Measurements from ENCODE around the gene AK8. TPM values are rescaled to one million over a fixed set of nuclear protein-coding genes. Genes with fewer than 3 reads are reported as not detected.

Gene AK8
- total and polyA plus RNA-seq, 2 of the 4 experiments (the other 2 are of a cell fraction) = under 0.01 to 0.09 TPM

DNA sequence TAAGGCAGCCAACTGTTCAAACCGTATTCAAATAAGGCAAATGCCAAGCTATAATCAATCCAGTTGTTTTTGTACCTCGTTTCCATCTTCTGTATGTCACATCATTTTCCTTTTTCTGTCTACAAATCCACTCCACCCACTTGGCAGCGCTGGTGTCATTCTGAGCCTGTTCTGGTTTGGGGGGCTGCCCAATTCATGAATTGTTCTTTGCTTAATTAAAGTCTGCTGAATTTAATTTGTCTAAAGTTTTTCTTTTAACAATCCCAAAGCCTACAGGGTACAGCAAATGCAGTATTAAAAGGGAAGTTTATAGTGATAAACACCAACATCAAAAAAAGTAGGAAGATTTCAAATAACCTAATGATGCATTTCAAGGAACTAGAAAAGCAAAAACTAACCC is 114.5 kb downstream of the AK8 start:
- H3K18ac ChIP-seq (ENCODE audit: low read depth, low read length) = no peak overlapping the region
- dilution Hi-C loops (cut with HindIII; ENCODE audit: low sequenced_read_pairs, unreplicated experiment) = no loop called here
- no peak overlapping the region for H4K8ac ChIP-seq (ENCODE audit: low read depth in 2 of 2, low read length in 2 of 2)
- DNase-seq = no peak
- H2AFZ ChIP-seq (replicated peaks; ENCODE audit: low read length, poor library complexity) = no peak overlapping the region
- ChIA-PET CTCF (no interaction called here), POLR2A (ENCODE audit: unreplicated experiment) (no interaction called here)
- H3K9me1 ChIP-seq (ENCODE audit: insufficient read depth, low read length) = no peaks in the 10 kb centered on the region
- no peaks in the 10 kb centered on the region for H4K20me1 ChIP-seq (ENCODE audit: insufficient read depth, low read length)
- in situ Hi-C loops (cut with MboI; ENCODE audit: low sequenced_read_pairs) = no loop called here
- H2BK120ac ChIP-seq (ENCODE audit: low read depth, low read length) = no peak overlapping the region
- H2BK20ac ChIP-seq (ENCODE audit: low read depth, low read length) = no peak overlapping the region
- ATAC-seq (ENCODE audit: low read depth) = no peak
- H3K56ac ChIP-seq (ENCODE audit: extremely low read depth, insufficient read depth, low read length) = no peak overlapping the region
- no peak overlapping the region for H3K9ac ChIP-seq (ENCODE audit: low read depth, low read length)
- H3K9me3 ChIP-seq (ENCODE audit: control insufficient read depth, insufficient read depth, low read length) = no peaks in the 10 kb centered on the region
- no peak overlapping the region for H3K23ac ChIP-seq (ENCODE audit: low read depth, low read length)
- H3K36me3 ChIP-seq (ENCODE audit: control insufficient read depth, insufficient read depth, low read length) = no peaks in the 10 kb centered on the region
- TF ChIP-seq RAD21 (IDR thresholded peaks at IDR 0.05; ENCODE audit: low read length) = no peak
- no peak for TF ChIP-seq MAFK (IDR thresholded peaks at IDR 0.05; ENCODE audit: low read depth, low read length)
- TF ChIP-seq FOS (IDR thresholded peaks at IDR 0.05; ENCODE audit: low read depth, low read length) = no peak
- no peak for TF ChIP-seq CHD1 (IDR thresholded peaks at IDR 0.05; ENCODE audit: low read depth, low read length)
- TF ChIP-seq, protein P1, sequence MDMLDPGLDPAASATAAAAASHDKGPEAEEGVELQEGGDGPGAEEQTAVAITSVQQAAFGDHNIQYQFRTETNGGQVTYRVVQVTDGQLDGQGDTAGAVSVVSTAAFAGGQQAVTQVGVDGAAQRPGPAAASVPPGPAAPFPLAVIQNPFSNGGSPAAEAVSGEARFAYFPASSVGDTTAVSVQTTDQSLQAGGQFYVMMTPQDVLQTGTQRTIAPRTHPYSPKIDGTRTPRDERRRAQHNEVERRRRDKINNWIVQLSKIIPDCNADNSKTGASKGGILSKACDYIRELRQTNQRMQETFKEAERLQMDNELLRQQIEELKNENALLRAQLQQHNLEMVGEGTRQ (IDR thresholded peaks at IDR 0.05; ENCODE audit: low read depth, low read length) = no peak
- no peak for TF ChIP-seq NFE2L2 (IDR thresholded peaks at IDR 0.05; ENCODE audit: low read depth, low read length)
- TF ChIP-seq, protein P2, sequence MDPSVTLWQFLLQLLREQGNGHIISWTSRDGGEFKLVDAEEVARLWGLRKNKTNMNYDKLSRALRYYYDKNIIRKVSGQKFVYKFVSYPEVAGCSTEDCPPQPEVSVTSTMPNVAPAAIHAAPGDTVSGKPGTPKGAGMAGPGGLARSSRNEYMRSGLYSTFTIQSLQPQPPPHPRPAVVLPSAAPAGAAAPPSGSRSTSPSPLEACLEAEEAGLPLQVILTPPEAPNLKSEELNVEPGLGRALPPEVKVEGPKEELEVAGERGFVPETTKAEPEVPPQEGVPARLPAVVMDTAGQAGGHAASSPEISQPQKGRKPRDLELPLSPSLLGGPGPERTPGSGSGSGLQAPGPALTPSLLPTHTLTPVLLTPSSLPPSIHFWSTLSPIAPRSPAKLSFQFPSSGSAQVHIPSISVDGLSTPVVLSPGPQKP (IDR thresholded peaks at IDR 0.05; ENCODE audit: borderline replicate concordance, low read depth, low read length) = no peak
- no peak for TF ChIP-seq POLR2A (IDR thresholded peaks at IDR 0.05; ENCODE audit: low read depth, low read length)
- no peak for TF ChIP-seq MXI1 (IDR thresholded peaks at IDR 0.05; ENCODE audit: borderline replicate concordance, low read depth, low read length)
- TF ChIP-seq SMC3 (IDR thresholded peaks at IDR 0.05; ENCODE audit: low read depth, low read length) = no peak
- no peak for TF ChIP-seq CEBPB (IDR thresholded peaks at IDR 0.05; ENCODE audit: low read depth, low read length)
- TF ChIP-seq BHLHE40 (IDR thresholded peaks at IDR 0.05; ENCODE audit: low read depth, low read length) = no peak
- TF ChIP-seq, protein P3, sequence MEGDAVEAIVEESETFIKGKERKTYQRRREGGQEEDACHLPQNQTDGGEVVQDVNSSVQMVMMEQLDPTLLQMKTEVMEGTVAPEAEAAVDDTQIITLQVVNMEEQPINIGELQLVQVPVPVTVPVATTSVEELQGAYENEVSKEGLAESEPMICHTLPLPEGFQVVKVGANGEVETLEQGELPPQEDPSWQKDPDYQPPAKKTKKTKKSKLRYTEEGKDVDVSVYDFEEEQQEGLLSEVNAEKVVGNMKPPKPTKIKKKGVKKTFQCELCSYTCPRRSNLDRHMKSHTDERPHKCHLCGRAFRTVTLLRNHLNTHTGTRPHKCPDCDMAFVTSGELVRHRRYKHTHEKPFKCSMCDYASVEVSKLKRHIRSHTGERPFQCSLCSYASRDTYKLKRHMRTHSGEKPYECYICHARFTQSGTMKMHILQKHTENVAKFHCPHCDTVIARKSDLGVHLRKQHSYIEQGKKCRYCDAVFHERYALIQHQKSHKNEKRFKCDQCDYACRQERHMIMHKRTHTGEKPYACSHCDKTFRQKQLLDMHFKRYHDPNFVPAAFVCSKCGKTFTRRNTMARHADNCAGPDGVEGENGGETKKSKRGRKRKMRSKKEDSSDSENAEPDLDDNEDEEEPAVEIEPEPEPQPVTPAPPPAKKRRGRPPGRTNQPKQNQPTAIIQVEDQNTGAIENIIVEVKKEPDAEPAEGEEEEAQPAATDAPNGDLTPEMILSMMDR (conservative IDR thresholded peaks at IDR 0.05; ENCODE audit: low read depth, low read length) = no peak
- no peak for TF ChIP-seq RFX5 (IDR thresholded peaks at IDR 0.05; ENCODE audit: low read depth, low read length)
- TF ChIP-seq RCOR1 (IDR thresholded peaks at IDR 0.05; ENCODE audit: insufficient replicate concordance, low read length) = no peak
- no peak for TF ChIP-seq MAZ (IDR thresholded peaks at IDR 0.05; ENCODE audit: borderline replicate concordance, low read depth, low read length)
- BruUV-seq (replicated peaks) = no TSS peak
- intact Hi-C loops (cut with micrococcal nuclease) = loop anchor here (10.0 kb wide), 1 partner anchor 89 kb away; the partner anchor contains the start of gene GTF3C4
- no peak overlapping the region for H2BK15ac ChIP-seq (ENCODE audit: low read depth, low read length)
- no peak overlapping the region for H3K4ac ChIP-seq (ENCODE audit: low read depth, low read length)
- H4K5ac ChIP-seq (ENCODE audit: low read depth, low read length) = no peak overlapping the region
- H2AK9ac ChIP-seq (replicated peaks; ENCODE audit: low read depth, low read length, poor library complexity) = no peak overlapping the region
- H2AK5ac ChIP-seq (ENCODE audit: low read depth, low read length) = no peak overlapping the region
- H3K4me1 ChIP-seq (ENCODE audit: control insufficient read depth, insufficient read depth, low read length) = no peaks in the 10 kb centered on the region
- H3K14ac ChIP-seq (replicated peaks; ENCODE audit: low read depth, low read length) = no peak overlapping the region
- H3K27ac ChIP-seq (ENCODE audit: insufficient read depth, low read length) = no peak overlapping the region
- H4K91ac ChIP-seq (ENCODE audit: insufficient read depth, low read depth, low read length) = no peak overlapping the region
- H3K27me3 ChIP-seq (ENCODE audit: control insufficient read depth, insufficient read depth, low read length) = peaks cover 20% of the 10 kb centered on the region
- H3K79me1 ChIP-seq (ENCODE audit: low read depth in 1 of 2, low read length in 2 of 2) = no peaks in the 10 kb centered on the region
- 23% methylated on average over 2 of the region's 3 CpGs; no CpG with 5 or more reads in 1 of the 2 experiments for WGBS, 2 experiments (ENCODE audit: extremely low coverage in 2 of 2, insufficient read length in 1 of 2)
- H3K4me2 ChIP-seq (ENCODE audit: low read depth, low read length) = no peak overlapping the region
- H3K4me3 ChIP-seq (ENCODE audit: insufficient read depth, low read depth, low read length) = no peak overlapping the region
- no peak overlapping the region for H2BK5ac ChIP-seq (ENCODE audit: low read depth, low read length, poor library complexity, severe bottlenecking)

Measured in IMR-90 (cell line).